HL-60 (cell line): ENCODE results near the gene GTPBP1.

Experiments used
- DNase-seq, 2 experiments: peaks; one replicate each; pipeline ENCODE4 v3.0.0-alpha.2; 2010 to 2020; ENCODE audit warnings: low read depth in 1 of 2, low spot score in 1 of 2
- H3K27ac ChIP-seq: fragments of 250-450 bp; sonication (Bioruptor Pico); replicated peaks from 2 replicates; pipeline ENCODE4 v1.5.1; 2020; ENCODE audit warnings: mild to moderate bottlenecking, moderate library complexity
- H3K27me3 ChIP-seq: fragments of 250-450 bp; sonication (Bioruptor Pico); 2 replicates; pipeline ENCODE4 v1.5.1; 2021; ENCODE audit warnings: mild to moderate bottlenecking, moderate library complexity; ENCODE audit not compliant: insufficient read depth, poor library complexity, severe bottlenecking
- H3K4me3 ChIP-seq: replicated peaks from 2 replicates; pipeline ENCODE4 v1.5.1; 2011; ENCODE audit warnings: mild to moderate bottlenecking, control low read depth, low read length; ENCODE audit not compliant: insufficient read depth
- CTCF ChIP-seq: IDR thresholded peaks from one replicate; pipeline ENCODE4 v1.5.1; 2011; ENCODE audit warnings: low read length, control low read depth, inconsistent platforms; ENCODE audit not compliant: insufficient read depth
- GABPA ChIP-seq: IDR thresholded peaks from 2 replicates; pipeline ENCODE4 v1.6.1; 2012; ENCODE audit warnings: low read depth
- POLR2AphosphoS5 ChIP-seq: IDR thresholded peaks from 2 replicates; pipeline ENCODE4 v1.6.1; 2012; ENCODE audit warnings: low read depth
- REST ChIP-seq: IDR thresholded peaks from 2 replicates; pipeline ENCODE4 v1.6.1; 2012; ENCODE audit warnings: low read depth; ENCODE audit not compliant: insufficient replicate concordance
- SPI1 ChIP-seq: IDR thresholded peaks from 2 replicates; pipeline ENCODE4 v1.6.1; 2012; ENCODE audit warnings: low read depth, mild to moderate bottlenecking, borderline replicate concordance

GTPBP1 gene

GRCh38 chr22:38745676-38746460 lies 40.1 kb downstream of the GTPBP1 start:
- no peak for TF ChIP-seq REST
- DNase-seq = no peak
- Histone ChIP-seq H3K27ac (no peak overlapping the region), H3K4me3 (no peak overlapping the region), H3K27me3 (no peaks in the 10 kb centered on the region)

GRCh38 chr22:38748487-38749136 lies 42.9 kb downstream of the GTPBP1 start:
- Histone ChIP-seq H3K27me3 (no peaks in the 10 kb centered on the region), H3K4me3 (no peak overlapping the region), H3K27ac (no peak overlapping the region)
- no peak for TF ChIP-seq SPI1
- TF ChIP-seq CTCF = no peak
- no peak for TF ChIP-seq POLR2AphosphoS5
- no peak for TF ChIP-seq REST
- no peak for TF ChIP-seq GABPA
- no peak for DNase-seq

- no peak for DNase-seq
- no peaks in the 10 kb centered on the region for H3K27me3 ChIP-seq
- TF ChIP-seq REST (no peak), GABPA (no peak), POLR2AphosphoS5 (no peak; the same call in 1 of the 2 replicates), CTCF (no peak), SPI1 (no peak)
- no peak overlapping the region for H3K4me3 ChIP-seq
- H3K27ac ChIP-seq = no peak overlapping the region
Measured at GRCh38 chr22:38750104-38750503, 44.4 kb downstream of the GTPBP1 start.
